Measurements from ENCODE around the gene MRPS16.
"Not testable (repeated sequence)": the region's sequence is repeated elsewhere in the genome, so short reads cannot be mapped to it uniquely, and the experiment has no call there.

The MRPS16 gene

DNA sequence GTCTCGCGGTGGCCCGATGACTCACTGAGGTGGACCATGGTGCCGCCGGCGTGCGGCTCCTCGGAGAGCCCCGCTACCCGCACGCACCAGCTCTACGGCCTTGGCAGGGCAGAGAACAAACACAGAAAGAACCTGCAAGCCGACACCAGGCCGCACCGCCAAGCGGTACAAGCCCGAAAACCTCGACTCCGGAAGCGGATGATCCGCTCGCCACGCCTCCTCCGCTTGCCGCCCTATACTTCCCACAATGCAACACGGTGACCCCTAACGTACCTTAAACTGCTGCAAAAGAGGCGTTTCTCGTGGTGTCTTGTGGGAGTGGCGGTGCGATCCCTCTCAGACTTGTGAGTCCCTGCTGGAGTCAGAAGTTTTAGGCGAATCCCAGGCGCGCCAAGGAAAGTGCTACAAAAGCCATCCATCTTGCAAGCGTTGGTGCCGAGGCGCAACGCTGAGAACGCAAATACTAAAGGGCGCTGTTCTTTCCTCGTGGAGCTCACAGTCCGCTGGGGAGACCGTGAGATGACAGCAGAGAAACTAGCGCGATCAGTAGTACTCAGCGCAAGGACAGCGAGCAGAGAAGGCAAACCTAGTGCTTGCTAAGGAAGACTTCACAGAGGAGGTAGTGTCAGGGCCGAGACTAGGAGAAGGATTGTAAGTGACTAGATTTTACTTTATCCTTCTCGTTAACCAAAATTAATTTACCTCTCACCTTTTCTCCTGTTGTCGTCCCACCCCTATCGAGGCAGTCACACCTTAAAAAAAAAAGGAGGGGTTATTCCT lies at the start of gene MRPS16:
Gene MRPS16, minus strand, starts transcription at position 200 of the 780 bp plus-strand sequence. Its CDS starts 162 bp downstream, at position 38.
- DNase-seq (ENCODE audit: low spot score) = peak; percentile 99

GRCh38 chr10:73296946-73297345 lies 44.5 kb upstream of the MRPS16 start:
- DNase-seq (ENCODE audit: low spot score) = no peak

- DNase-seq (ENCODE audit: low spot score) = no peak
Measured at GRCh38 chr10:73293461-73293860, 41.0 kb upstream of the MRPS16 start.

GRCh38 chr10:73289958-73290357 lies 37.5 kb upstream of the MRPS16 start:
- DNase-seq (ENCODE audit: low spot score) = no peak

GRCh38 chr10:73287441-73287840 lies 35.0 kb upstream of the MRPS16 start:
- no peak for DNase-seq (ENCODE audit: low spot score)

DNA sequence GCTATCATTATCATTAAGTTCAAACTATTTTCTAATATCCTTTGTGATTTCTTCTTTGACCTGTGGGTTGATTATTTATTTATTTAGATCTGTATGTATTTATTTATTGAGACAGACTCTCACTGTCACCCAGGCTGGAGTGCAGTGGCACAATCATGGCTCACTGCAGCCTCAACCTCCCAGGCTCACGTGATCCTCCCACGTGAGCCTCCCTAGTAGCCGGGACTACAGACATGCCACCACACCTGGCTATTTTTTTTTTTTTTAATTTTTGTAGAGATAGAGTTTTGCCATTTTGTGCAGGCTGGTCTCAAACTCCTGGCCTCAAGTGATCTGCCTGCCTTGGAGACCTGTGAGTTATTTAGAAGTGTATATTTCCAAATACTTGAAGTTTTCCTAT lies 28.7 kb upstream of the MRPS16 start:
- DNase-seq (ENCODE audit: low spot score) = no peak

DNA sequence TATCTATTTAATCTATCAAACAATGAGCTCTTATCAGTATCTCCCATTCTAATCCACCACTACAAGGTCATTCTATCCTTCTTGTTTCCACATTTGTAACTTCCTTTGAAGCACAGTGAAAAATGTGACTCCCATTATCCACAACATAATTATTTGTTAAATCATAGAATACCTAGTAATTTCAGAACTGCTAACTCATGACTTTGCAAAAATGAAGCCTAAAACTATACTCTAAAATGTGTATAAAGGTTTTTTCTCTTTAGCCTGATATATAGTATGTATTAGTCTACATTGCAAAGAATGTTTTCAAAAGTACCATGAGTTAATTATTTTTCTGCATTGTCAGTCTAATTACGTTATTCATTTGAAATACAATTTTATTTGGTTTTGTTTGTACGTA lies 12.0 kb upstream of the MRPS16 start:
- no peak for DNase-seq (ENCODE audit: low spot score)

- DNase-seq (ENCODE audit: low spot score) = peak; percentile 68
Measured at GRCh38 chr10:73263693-73264347, 11.4 kb upstream of the MRPS16 start.

- DNase-seq (ENCODE audit: low spot score) = no peak
Measured at GRCh38 chr10:73262880-73263555, 10.6 kb upstream of the MRPS16 start.

- DNase-seq (ENCODE audit: low spot score) = peak; percentile 92
Measured at GRCh38 chr10:73262105-73262730, 9.8 kb upstream of the MRPS16 start.

GRCh38 chr10:73261362-73261995 lies 9.0 kb upstream of the MRPS16 start:
- no peak for DNase-seq (ENCODE audit: low spot score)

DNA sequence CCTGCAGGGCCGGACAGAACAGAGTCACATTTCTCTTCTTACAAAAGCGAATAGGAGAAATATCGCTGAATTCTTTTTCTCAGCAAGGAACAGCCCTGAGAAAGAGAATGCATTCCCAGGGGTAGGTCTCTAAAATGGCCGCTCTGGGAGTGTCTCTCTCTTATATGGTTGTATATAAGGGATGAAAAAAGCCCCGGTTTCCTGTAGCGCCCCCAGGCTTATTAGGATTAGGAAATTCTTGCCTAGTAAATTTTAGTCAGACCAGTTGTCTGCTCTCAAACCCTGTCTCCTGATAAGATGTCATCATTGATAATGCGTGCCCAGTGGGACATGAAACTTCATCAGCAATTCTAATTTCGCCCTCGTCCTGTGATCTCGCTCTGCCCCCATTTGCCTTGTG lies 6.2 kb upstream of the MRPS16 start:
- DNase-seq (ENCODE audit: low spot score) = not testable (repeated sequence)

DNA sequence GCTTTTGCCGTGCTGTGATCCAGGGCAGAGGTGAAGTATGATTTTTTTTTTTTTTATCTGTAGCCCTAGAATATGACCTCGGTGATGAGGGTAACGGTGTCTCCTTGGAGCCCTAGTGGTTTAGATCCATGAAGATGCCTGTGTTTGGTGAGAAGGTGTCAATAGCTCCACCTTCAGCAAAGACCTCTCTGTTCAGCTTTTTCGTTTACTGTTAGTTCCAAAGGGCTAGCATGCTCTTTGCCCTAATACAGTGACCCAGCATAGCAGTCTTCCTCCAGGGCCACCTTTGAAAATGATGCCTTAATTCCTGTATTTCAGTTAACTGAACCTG lies 746 bp upstream of the MRPS16 start:
- peak; percentile 38 for DNase-seq (ENCODE audit: low spot score)

DNA sequence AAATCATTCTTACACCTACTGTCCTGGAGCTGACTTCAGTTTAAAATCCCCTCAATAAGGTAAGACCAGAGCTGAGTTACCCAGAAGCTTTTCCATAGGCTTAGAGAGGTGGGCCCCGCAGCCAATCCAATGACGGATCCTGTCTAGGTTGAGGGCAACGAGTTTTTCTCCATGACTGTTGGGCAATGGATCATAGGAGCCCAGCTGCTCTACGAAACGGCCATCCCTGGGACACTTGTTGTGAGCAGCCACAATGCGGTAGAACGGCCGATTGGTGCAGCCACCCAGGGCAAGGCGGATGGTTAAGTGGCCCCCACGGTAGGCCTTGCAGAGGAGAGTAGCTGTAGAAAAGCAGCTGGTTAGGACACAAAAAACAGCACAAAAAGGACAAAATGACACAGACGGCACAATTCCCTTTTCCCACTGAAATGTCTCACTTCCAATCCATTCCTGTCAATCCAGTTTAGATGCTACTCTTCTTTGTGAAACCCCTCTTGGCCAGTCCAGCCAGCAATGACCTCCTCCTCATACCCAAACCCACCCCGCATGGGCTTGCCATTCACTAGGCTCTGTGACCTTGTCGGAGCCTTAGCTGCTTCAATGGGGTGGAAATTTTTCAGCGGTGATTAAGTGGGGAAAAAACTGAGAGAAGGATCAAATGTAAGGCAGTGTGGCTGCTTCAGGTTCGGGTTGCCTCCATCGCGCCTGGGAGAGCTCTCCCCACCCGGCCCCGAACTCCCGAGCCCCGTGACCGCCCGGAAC lies 580 bp downstream of the MRPS16 start:
- peak; percentile 18 for DNase-seq (ENCODE audit: low spot score)

DNA sequence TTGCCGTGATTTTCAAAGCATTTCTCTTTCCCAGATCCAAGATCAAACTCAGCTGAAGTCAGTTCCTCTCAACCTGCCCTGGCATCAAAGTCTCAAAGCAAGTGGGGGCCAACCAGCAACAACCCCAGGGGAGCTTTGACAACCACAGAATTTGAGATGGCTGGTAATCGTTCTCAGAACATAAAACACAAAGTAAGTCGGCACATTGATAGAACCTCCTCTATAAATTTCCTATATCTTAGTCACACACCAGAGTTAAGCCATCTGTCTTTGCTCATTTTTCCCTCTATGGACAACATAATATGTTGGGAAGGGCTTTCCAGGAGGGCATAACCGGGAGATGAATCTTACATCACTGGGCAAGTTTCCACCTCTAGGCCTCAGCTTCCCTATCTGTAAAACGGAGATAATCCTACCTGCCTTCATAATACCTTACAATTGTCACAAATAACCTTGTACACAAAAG lies 4.2 kb downstream of the MRPS16 start:
- DNase-seq (ENCODE audit: low spot score) = no peak

DNA sequence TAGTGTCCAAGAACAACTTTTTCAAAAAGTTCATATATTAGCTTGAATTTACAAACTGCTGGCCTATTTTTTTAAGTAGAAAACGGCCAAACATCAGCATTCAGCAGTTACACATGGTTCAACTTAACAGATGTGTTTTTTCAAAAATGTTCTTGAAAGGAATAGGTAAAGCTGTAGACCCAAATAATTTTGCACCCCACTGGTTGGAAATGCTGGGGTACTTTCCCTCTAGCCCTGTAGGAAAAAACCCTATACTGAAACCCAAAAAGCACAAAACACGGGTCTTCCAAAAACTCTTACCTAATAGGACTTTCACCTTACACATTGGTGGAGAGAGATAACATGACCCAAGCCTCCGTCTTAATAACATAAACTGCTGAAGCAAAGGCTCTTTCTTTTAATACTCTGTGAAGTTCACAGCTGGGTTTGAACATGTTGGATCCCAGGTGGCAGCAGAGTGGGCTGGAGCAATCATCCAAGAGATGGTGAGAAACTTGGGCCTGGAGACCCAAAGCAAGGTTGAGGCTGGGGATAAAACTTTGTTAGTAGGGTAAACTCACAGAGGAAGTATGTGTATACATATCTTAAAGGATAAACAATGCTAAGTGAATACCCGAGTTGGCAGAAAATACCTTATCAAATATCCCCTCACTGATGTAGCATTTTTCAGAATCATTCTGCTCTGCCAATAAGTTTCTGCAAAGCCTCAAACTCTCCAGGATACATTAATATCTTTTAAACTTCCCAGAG lies 4.8 kb downstream of the MRPS16 start:
- no peak for DNase-seq (ENCODE audit: low spot score)

- DNase-seq (ENCODE audit: low spot score) = peak; percentile 98
Measured at GRCh38 chr10:73246646-73247508, 5.6 kb downstream of the MRPS16 start, which contains the start of gene DNAJC9. DNAJC9 (minus strand) TSS chr10:73247255; CDS start chr10:73247189, 66 bp downstream.

GRCh38 chr10:73246322-73246645 lies 6.2 kb downstream of the MRPS16 start:
- peak; percentile 15 for DNase-seq (ENCODE audit: low spot score)

GRCh38 chr10:73244866-73245477 lies 7.5 kb downstream of the MRPS16 start:
- no peak for DNase-seq (ENCODE audit: low spot score)
